Keratinocyte (primary cell): Measurements from ENCODE around the gene MINDY1. TPM values are rescaled to one million over a fixed set of nuclear protein-coding genes. Genes with fewer than 3 reads are reported as not detected.

ENCODE experiments used
- DNase-seq: peaks from one replicate; pipeline ENCODE4 v3.0.0-alpha.2; 2011; ENCODE audit warnings: low read depth, missing footprints, low spot score
- FAIRE-seq: peaks from 2 replicates; lab custom pipeline; 2011; peaks lifted over from hg19 to GRCh38; lab: Jason Lieb, UNC
- H2AFZ ChIP-seq: 2 replicates; pipeline ENCODE4 v1.6.0; 2012; ENCODE audit warnings: low read length, control low read depth, inconsistent platforms; ENCODE audit not compliant: control insufficient read depth
- H3K27ac ChIP-seq: 2 replicates; pipeline ENCODE4 v1.5.1; 2011; ENCODE audit warnings: low read length; ENCODE audit not compliant: control insufficient read depth, insufficient read depth
- H3K27me3 ChIP-seq: 3 replicates; pipeline ENCODE4 v1.6.0; 2011; ENCODE audit warnings: low read length; ENCODE audit not compliant: control insufficient read depth, insufficient read depth; ENCODE audit errors: extremely low read depth
- H3K36me3 ChIP-seq, 2 experiments: 2 replicates in 1 of 2; 3 replicates in 1 of 2; pipeline ENCODE4 v1.5.1; 2011; ENCODE audit warnings: low read length in 2 of 2, mild to moderate bottlenecking in 1 of 2; ENCODE audit not compliant: control insufficient read depth in 2 of 2, insufficient read depth in 2 of 2; ENCODE audit errors: extremely low read depth in 1 of 2
- H3K4me1 ChIP-seq: 3 replicates; pipeline ENCODE4 v1.5.1; 2011; ENCODE audit warnings: low read length; ENCODE audit not compliant: control insufficient read depth, insufficient read depth; ENCODE audit errors: extremely low read depth
- H3K4me2 ChIP-seq: 3 replicates; pipeline ENCODE4 v1.6.0; 2011; ENCODE audit warnings: low read depth, low read length; ENCODE audit not compliant: control insufficient read depth, insufficient read depth; ENCODE audit errors: extremely low read depth
- H3K4me3 ChIP-seq, 3 experiments: fragments of 200-600 bp in 1 of 3; sonication (generic) in 1 of 3; 2 replicates in 2 of 3; 3 replicates in 1 of 3; pipeline ENCODE4 v1.5.1; 2011 to 2016; ENCODE audit warnings: low read length in 3 of 3, mild to moderate bottlenecking in 3 of 3, control low read depth in 2 of 3, inconsistent platforms in 1 of 3, low read depth in 1 of 3, mixed read lengths in 1 of 3, mixed run types in 1 of 3, moderate library complexity in 1 of 3; ENCODE audit not compliant: control insufficient read depth in 2 of 3, insufficient read depth in 2 of 3; ENCODE audit errors: extremely low read depth in 1 of 3
- H3K79me2 ChIP-seq: 2 replicates; pipeline ENCODE4 v1.6.0; 2012; ENCODE audit warnings: low read length; ENCODE audit not compliant: control insufficient read depth, insufficient read depth
- H3K9ac ChIP-seq: 3 replicates; pipeline ENCODE4 v1.6.0; 2011; ENCODE audit warnings: low read length; ENCODE audit not compliant: control insufficient read depth, insufficient read depth; ENCODE audit errors: extremely low read depth
- H3K9me1 ChIP-seq: 3 replicates; pipeline ENCODE4 v1.6.0; 2011; ENCODE audit warnings: low read length; ENCODE audit not compliant: control insufficient read depth, insufficient read depth; ENCODE audit errors: extremely low read depth
- H3K9me3 ChIP-seq: 2 replicates; pipeline ENCODE4 v1.5.1; 2012; ENCODE audit warnings: low read depth, low read length; ENCODE audit not compliant: control insufficient read depth
- H4K20me1 ChIP-seq: 3 replicates; pipeline ENCODE4 v1.6.0; 2011; ENCODE audit warnings: low read length; ENCODE audit not compliant: control insufficient read depth, insufficient read depth; ENCODE audit errors: extremely low read depth
- EZH2 ChIP-seq: IDR thresholded peaks from one replicate; pipeline ENCODE4 v1.6.1; 2012; ENCODE audit warnings: inconsistent platforms, mild to moderate bottlenecking, low read length, moderate library complexity
- dilution Hi-C: fragments of 300-500 bp; cut with MboI; formaldehyde crosslinking; loops from one replicate; pipeline ENCODE4 v1.7.0; 2020; ENCODE audit warnings: low sequenced_read_pairs; ENCODE audit not compliant: extremely low pct_ligation_motif_present
- polyA plus RNA-seq, 5 experiments: library from polyadenylated mRNA; depleted of rRNA in 3 of 5; stranded (reverse) in 3 of 5; stranded (forward) in 1 of 5; unstranded in 1 of 5; fragments of >200 nt; gene quantifications; 1 replicate in 1 of 5; 2 replicates in 3 of 5; 3 replicates in 1 of 5; pipeline versions ENCODE4 v1.2.1 to v1.2.3, GENCODE V29; 2011 to 2012; ENCODE audit warnings: missing spikeins in 2 of 5, low read depth in 1 of 5, low replicate concordance in 1 of 5
- TF ChIP-seq, protein P1 (sequence below), 3 experiments: IDR thresholded peaks in 1 of 3; conservative IDR thresholded peaks in 1 of 3; optimal IDR thresholded peaks in 1 of 3; 2 replicates in 2 of 3; 3 replicates in 1 of 3; pipeline versions ENCODE3 to v1.5.1; 2011; ENCODE audit warnings: low read length in 3 of 3, mild to moderate bottlenecking in 3 of 3, moderate library complexity in 2 of 3, control low read depth in 1 of 3, inconsistent platforms in 1 of 3; ENCODE audit not compliant: insufficient read depth in 2 of 3; ENCODE audit errors: extremely low read depth in 1 of 3

Gene MINDY1
- polyA plus RNA-seq, 1 donor (not counting 4 experiments of a cell fraction or from before 2014, with no cell fraction given): 11.2 TPM

DNA sequence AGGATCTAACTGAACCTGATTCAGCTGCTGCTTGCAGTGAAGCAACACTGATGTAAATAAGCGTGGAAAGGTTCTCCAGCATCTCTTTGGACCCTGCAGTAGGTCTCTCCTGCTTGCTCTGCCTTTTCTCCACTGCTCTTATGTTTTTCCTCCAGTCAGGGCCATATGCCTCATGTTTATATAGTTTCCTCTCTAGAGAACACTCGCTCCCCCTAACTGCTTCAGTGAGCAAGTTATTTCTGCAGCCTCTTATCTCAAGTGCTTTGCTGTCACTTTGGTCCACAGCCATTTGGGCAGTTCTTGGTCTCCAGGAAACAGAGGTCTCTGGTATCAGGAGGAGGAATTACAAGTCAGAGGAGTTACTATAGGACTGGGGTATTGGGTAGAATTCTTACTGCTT lies 6.8 kb upstream of the MINDY1 start:
- Histone ChIP-seq H3K27me3 (no peaks in the 10 kb centered on the region), H3K27ac (no peak overlapping the region), H3K4me1 (peaks cover 11% of the 10 kb centered on the region), H3K9me3 (no peaks in the 10 kb centered on the region), H2AFZ (no peak overlapping the region), H3K9me1 (peaks cover 2% of the 10 kb centered on the region), H3K9ac (no peak overlapping the region), H3K4me2 (no peak overlapping the region), H3K79me2 (no peaks in the 10 kb centered on the region), H4K20me1 (no peaks in the 10 kb centered on the region), H3K36me3 (peaks cover 0 to 6% of the 10 kb centered on the region in 2 experiments), H3K4me3 (no peak overlapping the region)
- no peak for FAIRE-seq
- dilution Hi-C loops: no loop called here
- TF ChIP-seq EZH2: no peak
- TF ChIP-seq, protein P1, sequence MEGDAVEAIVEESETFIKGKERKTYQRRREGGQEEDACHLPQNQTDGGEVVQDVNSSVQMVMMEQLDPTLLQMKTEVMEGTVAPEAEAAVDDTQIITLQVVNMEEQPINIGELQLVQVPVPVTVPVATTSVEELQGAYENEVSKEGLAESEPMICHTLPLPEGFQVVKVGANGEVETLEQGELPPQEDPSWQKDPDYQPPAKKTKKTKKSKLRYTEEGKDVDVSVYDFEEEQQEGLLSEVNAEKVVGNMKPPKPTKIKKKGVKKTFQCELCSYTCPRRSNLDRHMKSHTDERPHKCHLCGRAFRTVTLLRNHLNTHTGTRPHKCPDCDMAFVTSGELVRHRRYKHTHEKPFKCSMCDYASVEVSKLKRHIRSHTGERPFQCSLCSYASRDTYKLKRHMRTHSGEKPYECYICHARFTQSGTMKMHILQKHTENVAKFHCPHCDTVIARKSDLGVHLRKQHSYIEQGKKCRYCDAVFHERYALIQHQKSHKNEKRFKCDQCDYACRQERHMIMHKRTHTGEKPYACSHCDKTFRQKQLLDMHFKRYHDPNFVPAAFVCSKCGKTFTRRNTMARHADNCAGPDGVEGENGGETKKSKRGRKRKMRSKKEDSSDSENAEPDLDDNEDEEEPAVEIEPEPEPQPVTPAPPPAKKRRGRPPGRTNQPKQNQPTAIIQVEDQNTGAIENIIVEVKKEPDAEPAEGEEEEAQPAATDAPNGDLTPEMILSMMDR (optimal IDR thresholded peaks at IDR 0.05 in 1 of 3, IDR thresholded peaks at IDR 0.05 in 1 of 3, conservative IDR thresholded peaks at IDR 0.05 in 1 of 3; ENCODE audit: extremely low read depth in 1 of 3, insufficient read depth in 2 of 3, low read length in 3 of 3): no peak
- DNase-seq: no peak

DNA sequence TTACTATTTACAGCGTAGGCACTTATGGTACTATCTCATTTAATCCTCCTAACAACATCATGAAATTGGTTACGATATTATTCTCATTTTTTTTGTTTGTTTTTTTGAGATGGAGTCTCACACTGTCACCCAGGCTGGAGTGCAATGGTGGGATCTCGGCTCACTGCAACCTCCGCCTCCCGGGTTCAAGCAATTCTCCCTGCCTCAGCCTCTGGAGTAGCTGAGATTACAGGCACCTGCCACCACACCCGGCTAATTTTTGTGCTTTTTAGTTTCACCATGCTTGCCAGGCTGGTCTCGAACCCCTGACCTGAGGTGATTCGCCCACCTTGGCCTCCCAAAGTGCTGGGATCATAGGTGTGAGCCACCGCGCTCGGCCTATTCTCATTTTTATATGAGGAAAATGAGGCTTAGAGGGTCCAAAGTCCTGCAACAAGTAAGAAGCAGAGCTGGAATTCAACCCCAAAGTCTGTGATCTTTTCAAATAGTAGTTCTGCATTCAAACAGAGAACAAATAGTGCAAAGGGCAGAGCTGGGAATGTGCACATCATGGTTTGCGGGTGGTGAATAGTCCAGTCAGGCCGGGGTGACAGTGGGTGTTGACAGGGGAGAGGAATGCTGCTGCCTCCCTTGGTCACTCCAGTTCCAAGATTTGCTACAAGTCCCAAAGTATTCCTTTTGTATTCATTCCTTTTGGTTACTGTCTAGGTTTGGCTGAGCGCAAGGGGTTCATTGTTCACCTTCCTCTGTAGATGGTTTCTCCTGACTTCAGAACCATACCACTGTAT lies 6.2 kb upstream of the MINDY1 start:
- Histone ChIP-seq H4K20me1 (no peaks in the 10 kb centered on the region), H3K9me3 (no peaks in the 10 kb centered on the region), H3K79me2 (no peaks in the 10 kb centered on the region), H3K9ac (no peak overlapping the region), H3K4me2 (no peak overlapping the region), H3K27ac (no peak overlapping the region), H3K36me3 (peaks cover 0 to 4% of the 10 kb centered on the region in 2 experiments), H3K27me3 (no peaks in the 10 kb centered on the region), H3K4me3 (no peak overlapping the region), H3K4me1 (peaks cover 11% of the 10 kb centered on the region), H2AFZ (no peak overlapping the region), H3K9me1 (peaks cover 2% of the 10 kb centered on the region)
- TF ChIP-seq EZH2: no peak
- TF ChIP-seq, protein P1 (optimal IDR thresholded peaks at IDR 0.05 in 1 of 3, IDR thresholded peaks at IDR 0.05 in 1 of 3, conservative IDR thresholded peaks at IDR 0.05 in 1 of 3; ENCODE audit: extremely low read depth in 1 of 3, insufficient read depth in 2 of 3, low read length in 3 of 3): no peak
- FAIRE-seq (no peak), DNase-seq (no peak)
- dilution Hi-C loops: no loop called here
